HepG2 (cell line): ENCODE measurements around the gene SYNGAP1. TPM values are rescaled to one million over a fixed set of nuclear protein-coding genes. Genes with fewer than 3 reads are reported as not detected.

Experiments
- CENPT ChIP-seq: sonication (generic); formaldehyde crosslinking; IDR thresholded peaks from 2 replicates; pipeline ENCODE4 v1.8.0; 2022; ENCODE audit warnings: low read depth, mild to moderate bottlenecking, moderate library complexity, missing genetic modification reagents
- ELF4 ChIP-seq: sonication (generic); formaldehyde crosslinking; IDR thresholded peaks from 2 replicates; pipeline ENCODE4 v1.5.0; 2020; ENCODE audit warnings: missing genetic modification reagents, mild to moderate bottlenecking, moderate library complexity, borderline replicate concordance
- GZF1 ChIP-seq: sonication (generic); formaldehyde crosslinking; IDR thresholded peaks from 2 replicates; pipeline ENCODE4 v1.5.1; 2020; ENCODE audit warnings: mild to moderate bottlenecking, missing genetic modification reagents
- HNRNPLL ChIP-seq: fragments of 200-400 bp; formaldehyde crosslinking; IDR thresholded peaks from 2 replicates; pipeline ENCODE4 v1.6.1; 2017; ENCODE audit warnings: mild to moderate bottlenecking, low read depth, low read length; ENCODE audit not compliant: poor library complexity, severe bottlenecking
- KAT2B ChIP-seq: fragments of 150-350 bp; IDR thresholded peaks from 2 replicates; pipeline ENCODE4 v1.6.1; 2014; ENCODE audit warnings: low read depth, low read length, borderline replicate concordance
- MAZ ChIP-seq, 2 experiments: sonication (generic) in 1 of 2; formaldehyde crosslinking in 1 of 2; IDR thresholded peaks; 2 replicates each; pipeline versions ENCODE4 v1.5.0 to v1.6.1; 2012 to 2020; ENCODE audit warnings: low read depth in 2 of 2, mild to moderate bottlenecking in 2 of 2, borderline replicate concordance in 1 of 2, improper control_type of control experiment in 1 of 2, low read length in 1 of 2, missing genetic modification reagents in 1 of 2, moderate library complexity in 1 of 2
- NONO ChIP-seq, 2 experiments: fragments of 450-650 bp in 1 of 2; sonication (generic) in 1 of 2; formaldehyde crosslinking in 1 of 2; IDR thresholded peaks in 1 of 2; conservative IDR thresholded peaks in 1 of 2; 2 replicates each; pipeline versions ENCODE4 v1.6.1 to v1.8.0; 2017 to 2022; ENCODE audit warnings: mild to moderate bottlenecking in 1 of 2, missing genetic modification reagents in 1 of 2, moderate library complexity in 1 of 2
- NR1H2 ChIP-seq: sonication (generic); formaldehyde crosslinking; IDR thresholded peaks from 2 replicates; pipeline ENCODE4 v1.8.1; 2022; ENCODE audit warnings: low read depth, missing genetic modification reagents, borderline replicate concordance
- PATZ1 ChIP-seq: sonication (generic); formaldehyde crosslinking; IDR thresholded peaks from 2 replicates; pipeline ENCODE4 v1.4.0; 2020; ENCODE audit warnings: missing genetic modification reagents
- POGK ChIP-seq: sonication (generic); formaldehyde crosslinking; conservative IDR thresholded peaks from 2 replicates; pipeline ENCODE4 v1.8.0; 2022; ENCODE audit warnings: mild to moderate bottlenecking, moderate library complexity, missing genetic modification reagents
- RFX1 ChIP-seq: fragments of 450-650 bp; IDR thresholded peaks from 2 replicates; pipeline ENCODE4 v1.6.1; 2017
- RORA ChIP-seq: sonication (generic); formaldehyde crosslinking; IDR thresholded peaks from 2 replicates; pipeline ENCODE4 v1.5.0; 2020; ENCODE audit warnings: mild to moderate bottlenecking, missing genetic modification reagents, moderate library complexity
- ZBTB2 ChIP-seq: sonication (generic); formaldehyde crosslinking; IDR thresholded peaks from 2 replicates; pipeline ENCODE4 v1.8.0; 2022; ENCODE audit warnings: low read depth, missing genetic modification reagents
- ZBTB3 ChIP-seq: sonication (generic); formaldehyde crosslinking; IDR thresholded peaks from 2 replicates; pipeline ENCODE4 v1.4.0; 2020; ENCODE audit warnings: low read depth, mild to moderate bottlenecking, moderate library complexity, missing genetic modification reagents, borderline replicate concordance
- ZKSCAN1 ChIP-seq: fragments of 150-350 bp; IDR thresholded peaks from 2 replicates; pipeline ENCODE4 v1.6.1; 2014; ENCODE audit warnings: low read length
- ZNF225 ChIP-seq: sonication (generic); formaldehyde crosslinking; IDR thresholded peaks from 2 replicates; pipeline ENCODE4 v1.4.0; 2020; ENCODE audit warnings: mild to moderate bottlenecking, missing genetic modification reagents
- ZNF414 ChIP-seq: sonication (generic); formaldehyde crosslinking; IDR thresholded peaks from 2 replicates; pipeline ENCODE4 v1.5.0; 2020; ENCODE audit warnings: missing genetic modification reagents
- ZNF589 ChIP-seq: sonication (generic); formaldehyde crosslinking; conservative IDR thresholded peaks from 2 replicates; pipeline ENCODE4 v1.8.0; 2022; ENCODE audit warnings: mild to moderate bottlenecking, moderate library complexity, missing genetic modification reagents
- ZNF691 ChIP-seq: sonication (generic); formaldehyde crosslinking; IDR thresholded peaks from 2 replicates; pipeline ENCODE4 v1.4.0; 2020; ENCODE audit warnings: missing genetic modification reagents, low read depth, mild to moderate bottlenecking, borderline replicate concordance
- ZNF83 ChIP-seq: sonication (generic); formaldehyde crosslinking; IDR thresholded peaks from 2 replicates; pipeline ENCODE4 v1.4.0; 2020; ENCODE audit warnings: missing genetic modification reagents, mild to moderate bottlenecking, borderline replicate concordance
- ZNF850 ChIP-seq: sonication (generic); formaldehyde crosslinking; conservative IDR thresholded peaks from 2 replicates; pipeline ENCODE4 v1.9.0; 2021; ENCODE audit warnings: mild to moderate bottlenecking, missing genetic modification reagents
- polyA plus RNA-seq, 8 experiments: library from polyadenylated mRNA; depleted of rRNA in 3 of 8; stranded (reverse) in 7 of 8; unstranded in 1 of 8; fragments of >200 nt; fragmentation: Illumina TruSeq in 4 of 8; extraction: Trizol in 4 of 8; gene quantifications; 2 replicates each; pipeline versions ENCODE4 v1.2.1 to v1.2.3, GENCODE V29; 2011 to 2016; ENCODE audit warnings: low read depth in 4 of 8, missing spikeins in 1 of 8, mixed read lengths in 1 of 8; ENCODE audit not compliant: insufficient read depth in 1 of 8
- total RNA-seq, 5 experiments: library from RNA; depleted of rRNA; stranded (reverse); fragments of >200 nt; fragmentation: Illumina TruSeq; extraction: Trizol; gene quantifications; 2 replicates each; pipeline ENCODE4 v1.2.3, GENCODE V29; 2016; ENCODE audit warnings: low read depth in 1 of 5

SYNGAP1 gene
- total and polyA plus RNA-seq, 2 of the 13 experiments (the other 11 are each of a cell fraction or from before 2014, with no cell fraction given) = 0.75 to 1.1 TPM

- 0 out of 2 replicates have a peak, but pooled peaks have one; percentile 53 for TF ChIP-seq ZNF225 (CRISPR knock-in tag)
- TF ChIP-seq ZKSCAN1 = no peak
- TF ChIP-seq ZNF83 (CRISPR knock-in tag) = 0 out of 2 replicates have a peak, but pooled peaks have one; percentile 39
- TF ChIP-seq ZBTB3 = no peak
- no peak for TF ChIP-seq KAT2B
- TF ChIP-seq GZF1 (CRISPR knock-in tag) = no peak
- TF ChIP-seq NR1H2 (CRISPR knock-in tag) = no peak
- no peak for TF ChIP-seq CENPT (CRISPR knock-in tag)
- peak; percentile 55 for TF ChIP-seq HNRNPLL
- TF ChIP-seq ZNF589 (CRISPR knock-in tag) = no peak
- TF ChIP-seq ELF4 (CRISPR knock-in tag) = no peak
- TF ChIP-seq ZNF850 (CRISPR knock-in tag) = no peak
- TF ChIP-seq PATZ1 (CRISPR knock-in tag) = peak; percentile 35; the same call in 1 of the 2 replicates
- TF ChIP-seq POGK = no peak
- no peak for TF ChIP-seq RORA (CRISPR knock-in tag)
- TF ChIP-seq ZNF414 (CRISPR knock-in tag) = no peak
- TF ChIP-seq NONO (IDR thresholded peaks at IDR 0.05) = no peak
- TF ChIP-seq NONO (CRISPR knock-in tag; conservative IDR thresholded peaks at IDR 0.05) = peak; percentile 17; the same call in 1 of the 2 replicates
- peak; percentile 66; the same call in 1 of the 2 replicates for TF ChIP-seq ZBTB2 (CRISPR knock-in tag)
- TF ChIP-seq MAZ (IDR thresholded peaks at IDR 0.05; ENCODE audit: borderline replicate concordance, low read depth, low read length) = no peak
- TF ChIP-seq MAZ (CRISPR knock-in tag; IDR thresholded peaks at IDR 0.05; ENCODE audit: low read depth) = no peak
- TF ChIP-seq RFX1 = peak; percentile 70
- TF ChIP-seq ZNF691 = no peak
These were observed 7.8 kb downstream of the SYNGAP1 start (continued) for GRCh38 chr6:33427585-33428223.
